Femur (tissue), 1 donor: ENCODE measurements around the gene CCDC107.
"Not testable (repeated sequence)": the region's sequence is repeated elsewhere in the genome, so short reads cannot be mapped to it uniquely, and the experiment has no call there.

Experiments
- DNase-seq: peaks from one replicate; pipeline ENCODE4 v3.0.0-alpha.2; 2017

The CCDC107 gene

GRCh38 chr9:35658137-35658967, at the start of gene CCDC107:
Gene CCDC107, plus strand, starts transcription at chr9:35658292. Its CDS starts 88 bp downstream, at chr9:35658380.
- DNase-seq, result peak; percentile 93

GRCh38 chr9:35609001-35609819, 48.9 kb upstream of the CCDC107 start:
- peak; percentile 82 for DNase-seq

- no peak for DNase-seq
Measured at GRCh38 chr9:35609820-35610163, 48.3 kb upstream of the CCDC107 start.

GRCh38 chr9:35611230-35611797, 46.8 kb upstream of the CCDC107 start:
- no peak for DNase-seq

GRCh38 chr9:35612066-35612465, 46.0 kb upstream of the CCDC107 start:
- not testable (repeated sequence) for DNase-seq

GRCh38 chr9:35612843-35613242, 45.2 kb upstream of the CCDC107 start:
- DNase-seq, result no peak

- no peak for DNase-seq
Measured at GRCh38 chr9:35615981-35616680, 42.0 kb upstream of the CCDC107 start.

GRCh38 chr9:35616681-35617459, 41.2 kb upstream of the CCDC107 start:
- peak; percentile 76 for DNase-seq

GRCh38 chr9:35617548-35617947, 40.5 kb upstream of the CCDC107 start:
- DNase-seq, result no peak

- no peak for DNase-seq
Measured at GRCh38 chr9:35618325-35618727, 39.8 kb upstream of the CCDC107 start, which contains the start of gene CD72. Gene CD72, minus strand, starts transcription at chr9:35618413. Its CDS starts 110 bp downstream, at chr9:35618303.

- DNase-seq, result peak; percentile 60
Measured at GRCh38 chr9:35618854-35619799, 39.0 kb upstream of the CCDC107 start.

GRCh38 chr9:35619800-35620158, 38.3 kb upstream of the CCDC107 start:
- no peak for DNase-seq

- no peak for DNase-seq
Measured at GRCh38 chr9:35627575-35627974, 30.5 kb upstream of the CCDC107 start.

- DNase-seq, result no peak
Measured at GRCh38 chr9:35628389-35628991, 29.6 kb upstream of the CCDC107 start.

GRCh38 chr9:35629597-35629996, 28.5 kb upstream of the CCDC107 start:
- DNase-seq, result no peak

GRCh38 chr9:35635730-35636129, 22.4 kb upstream of the CCDC107 start:
- no peak for DNase-seq

- no peak for DNase-seq
Measured at GRCh38 chr9:35636135-35636876, 21.8 kb upstream of the CCDC107 start.

GRCh38 chr9:35636877-35637246, 21.2 kb upstream of the CCDC107 start:
- DNase-seq, result not testable (repeated sequence)

- DNase-seq, result not testable (repeated sequence)
Measured at GRCh38 chr9:35637427-35637955, 20.6 kb upstream of the CCDC107 start.
